CD4-positive, alpha-beta T cell treated with Interleukin-15 for 1 hour (primary cell): ENCODE results near the gene GGTLC2.
A peak's percentile ranks its signal among the peaks of the same experiment; 100 is the strongest.
"Not testable (repeated sequence)": the region's sequence is repeated elsewhere in the genome, so short reads cannot be mapped to it uniquely, and the experiment has no call there.

Experiments used
- DNase-seq: peaks from one replicate; pipeline ENCODE4 v3.0.0-alpha.2; 2020

Gene GGTLC2

GRCh38 chr22:22670076-22670795, 25.8 kb downstream of the GGTLC2 start:
- no peak for DNase-seq

- no peak for DNase-seq
These were observed 27.1 kb downstream of the GGTLC2 start for GRCh38 chr22:22671506-22671905.

GRCh38 chr22:22673099-22673498, 28.7 kb downstream of the GGTLC2 start:
- DNase-seq = no peak

- no peak for DNase-seq
These were observed 29.2 kb downstream of the GGTLC2 start for GRCh38 chr22:22673628-22674027.

GRCh38 chr22:22674467-22674866, 30.1 kb downstream of the GGTLC2 start:
- no peak for DNase-seq

- no peak for DNase-seq
These were observed 34.6 kb downstream of the GGTLC2 start for GRCh38 chr22:22678970-22679369.

GRCh38 chr22:22680396-22680795, 36.0 kb downstream of the GGTLC2 start:
- no peak for DNase-seq

- no peak for DNase-seq
These were observed 36.9 kb downstream of the GGTLC2 start for GRCh38 chr22:22681221-22681739.

GRCh38 chr22:22682196-22682595, 37.8 kb downstream of the GGTLC2 start:
- DNase-seq = no peak

GRCh38 chr22:22682807-22683667, 38.6 kb downstream of the GGTLC2 start:
- no peak for DNase-seq

- no peak for DNase-seq
These were observed 39.4 kb downstream of the GGTLC2 start for GRCh38 chr22:22683668-22684361.

GRCh38 chr22:22684580-22685561, 40.5 kb downstream of the GGTLC2 start:
- DNase-seq = peak; percentile 57

- DNase-seq = no peak
These were observed 41.2 kb downstream of the GGTLC2 start for GRCh38 chr22:22685586-22685985.

GRCh38 chr22:22686202-22687115, 42.0 kb downstream of the GGTLC2 start:
- not testable (repeated sequence) for DNase-seq

- DNase-seq = no peak
These were observed 43.5 kb downstream of the GGTLC2 start for GRCh38 chr22:22687638-22688500.

- DNase-seq = no peak
These were observed 45.4 kb downstream of the GGTLC2 start for GRCh38 chr22:22689621-22690345.

- no peak for DNase-seq
These were observed 46.6 kb downstream of the GGTLC2 start for GRCh38 chr22:22691055-22691454.

GRCh38 chr22:22691716-22692701, 47.6 kb downstream of the GGTLC2 start:
- DNase-seq = no peak
